Measurements from ENCODE around the gene SEPTIN1. TPM values are rescaled to one million over a fixed set of nuclear protein-coding genes. Genes with fewer than 3 reads are reported as not detected.
"Not testable (repeated sequence)": the region's sequence is repeated elsewhere in the genome, so short reads cannot be mapped to it uniquely, and the experiment has no call there.

Gene SEPTIN1
- total and polyA plus RNA-seq, 2 of the 13 experiments (the other 11 are each of a cell fraction or from before 2014, with no cell fraction given), result 0.18 to 0.67 TPM

- DNase-seq (ENCODE audit: low spot score) (peak; percentile 86), ATAC-seq (peak; percentile 88)
- POLR2A ChIA-PET, result interaction anchor here (0.6 to 3.2 kb wide), 14 partner anchors 17 to 591 kb away, joined by 3 to 33 read pairs (median 8); partner anchors contain the start of genes ALDOA, CD2BP2, DCTPP1 and TBC1D10B
- TF ChIP-seq HNF4A (CRISPR knock-in tag; IDR thresholded peaks at IDR 0.05) (0 out of 2 replicates have a peak, but pooled peaks have one; percentile 11), PRDM10 (CRISPR knock-in tag; IDR thresholded peaks at IDR 0.05; ENCODE audit: low read depth) (peak; percentile 77; the same call in 1 of the 2 replicates), ZFX (CRISPR knock-in tag; IDR thresholded peaks at IDR 0.05; ENCODE audit: low read depth) (peak; percentile 85), PATZ1 (CRISPR knock-in tag; IDR thresholded peaks at IDR 0.05) (0 out of 2 replicates have a peak, but pooled peaks have one; percentile 61), ZNF740 (CRISPR knock-in tag; IDR thresholded peaks at IDR 0.05) (peak; percentile 77; the same call in 1 of the 2 replicates), SAP130 (CRISPR knock-in tag; IDR thresholded peaks at IDR 0.05; ENCODE audit: low read depth) (0 out of 2 replicates have a peak, but pooled peaks have one; percentile 18), UBTF (CRISPR knock-in tag; IDR thresholded peaks at IDR 0.05) (peak; percentile 73; the same call in 1 of the 2 replicates), MXI1 (IDR thresholded peaks at IDR 0.05; ENCODE audit: borderline replicate concordance, low read depth, low read length) (peak; percentile 5; the same call in 1 of the 3 replicates), MNT (IDR thresholded peaks at IDR 0.05) (peak; percentile 74), ELF1 (CRISPR knock-in tag; IDR thresholded peaks at IDR 0.05) (peak; percentile 25; the same call in 1 of the 2 replicates), POLR2A (IDR thresholded peaks at IDR 0.05; ENCODE audit: insufficient read depth in 1 of 2, low read depth in 2 of 2, low read length in 2 of 2) (0 out of 4 replicates have a peak, but pooled peaks of 1 of the 2 experiments have one; percentile 17), ZFY (CRISPR knock-in tag; IDR thresholded peaks at IDR 0.05) (peak; percentile 70), MYC (CRISPR knock-in tag; IDR thresholded peaks at IDR 0.05; ENCODE audit: borderline replicate concordance) (peak; percentile 40; the same call in 1 of the 2 replicates)
These were observed 47.8 kb downstream of the SEPTIN1 start for GRCh38 chr16:30334473-30334989.

More at GRCh38 chr16:30334473-30334989, 47.8 kb downstream of the SEPTIN1 start:
- 0% methylated on average over 4 of the region's 33 CpGs for WGBS (ENCODE audit: low lambda C conversion rate)
- Histone ChIP-seq H3K79me2 (ENCODE audit: insufficient read depth, low read length) (peaks cover 52% of the 10 kb centered on the region), H3K9ac (ENCODE audit: insufficient read depth, low read depth, low read length) (peak overlapping the region; percentile 94), H3K27ac (ENCODE audit: extremely low read length, insufficient read depth, low read length) (peak overlapping the region; percentile 99), H3K4me3 (replicated peaks in 1 of 3; ENCODE audit: insufficient read depth in 1 of 3, low read depth in 2 of 3, low read length in 3 of 3) (peak overlapping the region; percentile 76 to 99 (median 95)), H3K4me2 (ENCODE audit: low read depth, low read length) (peak overlapping the region; percentile 49; the same call in 1 of the 2 replicates), H3K4me1 (ENCODE audit: insufficient read depth, low read length) (peaks cover 38% of the 10 kb centered on the region)
- H3K36me3 ChIP-seq (replicated peaks in 1 of 2; ENCODE audit: control insufficient read depth in 1 of 2, insufficient read depth in 2 of 2, low read length in 2 of 2); H2AFZ ChIP-seq (ENCODE audit: low read length); FAIRE-seq; H3K9me3 ChIP-seq (ENCODE audit: low read length); H3K27me3 ChIP-seq (ENCODE audit: control insufficient read depth in 1 of 2, insufficient read depth in 2 of 2, low read length in 2 of 2); H4K20me1 ChIP-seq (ENCODE audit: insufficient read depth, low read length); BruUV-seq (replicated peaks): not testable (repeated sequence)
- in situ Hi-C loops (cut with HindIII; ENCODE audit: extremely low pct_ligation_motif_present, low pct_unique_long_range_greater_than_20kb) (loop anchor here (25.0 kb wide), 1 partner anchor 747 kb away; no protein-coding TSS in a partner anchor), intact Hi-C loops (cut with micrococcal nuclease; ENCODE audit: unreplicated experiment) (loop anchor here (2.0 kb wide), 1 partner anchor 20 kb away; the partner anchor contains the start of gene CD2BP2)
- CTCF ChIA-PET (ENCODE audit: low intra/inter-chr PET ratio, low total read pairs), result interaction anchor here (1.2 kb wide), 1 partner anchor 18 kb away, joined by 3 read pairs; no protein-coding TSS in a partner anchor
